Kidney (tissue), 14 donors: ENCODE measurements around the gene MT1A. TPM values are rescaled to one million over a fixed set of nuclear protein-coding genes. Genes with fewer than 3 reads are reported as not detected.

Experiments used
- DNase-seq, 5 donors: peaks; one replicate each; pipeline ENCODE4 v3.0.0-alpha.2; 2013 to 2020
- FAIRE-seq: peaks from 2 replicates; lab custom pipeline; 2012; peaks lifted over from hg19 to GRCh38; lab: Jason Lieb, UNC
- H3K27ac ChIP-seq, 2 donors: one replicate each; pipeline ENCODE4 v1.7.0; 2013; ENCODE audit warnings: low read depth in 2 of 2, low read length in 2 of 2, inconsistent platforms in 1 of 2
- H3K27me3 ChIP-seq: one replicate; pipeline ENCODE4 v1.7.1; 2013; ENCODE audit warnings: low read length, inconsistent platforms; ENCODE audit not compliant: control insufficient read depth, insufficient read depth
- H3K36me3 ChIP-seq, 3 donors: one replicate each; pipeline versions ENCODE4 v1.7.0 to v1.7.1; 2013; ENCODE audit warnings: low read length in 3 of 3, control low read depth in 1 of 3, inconsistent platforms in 1 of 3; ENCODE audit not compliant: insufficient read depth in 3 of 3, control insufficient read depth in 2 of 3
- H3K4me1 ChIP-seq, 3 donors: one replicate each; pipeline versions ENCODE4 v1.7.0 to v1.7.1; 2013; ENCODE audit warnings: low read length in 3 of 3, inconsistent platforms in 1 of 3, low read depth in 1 of 3; ENCODE audit not compliant: control insufficient read depth in 2 of 3, insufficient read depth in 2 of 3
- H3K4me3 ChIP-seq, 3 donors: one replicate each; pipeline versions ENCODE4 v1.7.0 to v1.8.1; 2013; ENCODE audit warnings: low read length in 3 of 3, control low read depth in 1 of 3, inconsistent platforms in 1 of 3
- H3K9ac ChIP-seq, 3 donors: one replicate each; pipeline versions ENCODE4 v1.7.0 to v1.7.1; 2013; ENCODE audit warnings: low read length in 3 of 3, control low read depth in 1 of 3, inconsistent platforms in 1 of 3
- H3K9me3 ChIP-seq, 3 donors: one replicate each; pipeline versions ENCODE4 v1.7.0 to v1.7.1; 2013; ENCODE audit warnings: low read length in 3 of 3, control low read depth in 1 of 3, inconsistent platforms in 1 of 3; ENCODE audit not compliant: control insufficient read depth in 2 of 3, insufficient read depth in 1 of 3
- CTCF ChIP-seq: IDR thresholded peaks from 3 replicates; pipeline ENCODE4 v1.5.1; 2012; ENCODE audit warnings: mild to moderate bottlenecking, moderate library complexity, borderline replicate concordance; ENCODE audit not compliant: insufficient read depth; ENCODE audit errors: extremely low read depth
- intact Hi-C: fragments of 100-400 bp; cut with DNase I; formaldehyde crosslinking; loops from one replicate; pipeline ENCODE4 v1.11.1; 2022
- polyA plus RNA-seq: library from polyadenylated mRNA; stranded (reverse); fragments of 350-450 nt; fragmentation: Illumina TruSeq; extraction: RNeasy Lipid Tissue Mini Kit (QIAGEN cat#74804); gene quantifications from one replicate; pipeline ENCODE4 v1.2.3, GENCODE V29; 2014; ENCODE audit warnings: low read depth, low replicate concordance; ENCODE audit not compliant: insufficient read depth
- total RNA-seq: library from RNA; stranded (reverse); fragmentation: NEBNext Ultra II Directional; extraction: Animal tissue kit (Norgen Biotek cat#: 25700); gene quantifications from one replicate; pipeline ENCODE4 v1.2.1, GENCODE V29; 2021
- donor health status: control.
- donor health status: control.
- donor health status: control.
- donor health status: control.
- donor health status: control.
- donor health status: DM: yes; HTN: yes; CAD: no.
- donor health status: Normal renal cell carcinoma (clear cell type).

MT1A gene
- total and polyA plus RNA-seq, 2 donors from 2014 or later: 3.1 to 19.8 TPM

DNA sequence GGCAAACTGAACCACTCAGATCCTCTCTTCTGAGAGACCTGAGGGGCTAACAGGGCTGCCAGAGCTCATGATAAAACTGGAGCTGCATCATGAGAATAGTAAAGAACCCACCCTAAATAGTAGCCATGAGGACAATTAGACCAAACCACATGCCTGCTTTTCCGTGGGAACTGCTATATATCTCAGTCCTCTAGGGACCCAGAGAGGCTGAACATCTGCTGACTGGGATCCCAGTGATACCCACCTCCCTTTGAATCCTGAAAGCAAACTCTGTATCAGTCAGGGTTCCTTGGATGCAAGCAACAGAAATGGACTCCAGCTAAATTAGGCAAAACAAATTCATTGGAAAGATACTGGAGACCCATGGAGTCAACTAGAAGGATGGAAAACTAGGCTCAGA lies 50.3 kb downstream of the MT1A start:
- DNase-seq (no peak), FAIRE-seq (no peak)
- peaks cover 0 to under 1% (median 0%) of the 10 kb centered on the region in 3 donors for H3K4me1 ChIP-seq
- TF ChIP-seq CTCF: no peak
- intact Hi-C loops: loop anchor here (10.0 kb wide), 1 partner anchor 84 kb away; the partner anchor contains the start of gene MT2A
- no peak overlapping the region for H3K4me3 ChIP-seq
- no peak overlapping the region for H3K27ac ChIP-seq
- no peaks in the 10 kb centered on the region for H3K27me3 ChIP-seq
- peaks cover 0 to 1% (median 0%) of the 10 kb centered on the region in 3 donors for H3K9me3 ChIP-seq
- no peak overlapping the region for H3K9ac ChIP-seq
- no peaks in the 10 kb centered on the region for H3K36me3 ChIP-seq

DNA sequence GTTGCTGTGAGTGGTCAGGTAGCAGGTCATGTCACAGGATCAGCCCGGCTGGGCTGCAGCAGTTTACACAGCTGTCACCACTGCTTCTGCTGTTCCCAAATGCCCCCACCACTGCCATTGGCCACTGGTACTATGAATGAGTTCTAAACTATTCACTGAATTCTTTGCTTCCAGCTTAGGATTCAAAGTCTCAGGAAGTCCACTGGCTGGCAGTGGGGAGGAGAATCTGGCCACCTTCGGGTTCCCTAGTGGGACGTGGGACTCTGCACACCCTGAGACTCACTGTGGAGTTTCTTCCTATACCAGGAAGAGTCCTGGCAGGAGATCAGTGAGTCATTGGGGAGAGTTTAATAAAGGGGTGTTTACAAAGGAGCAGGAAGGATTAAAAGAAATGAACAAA lies 50.7 kb downstream of the MT1A start:
- DNase-seq (no peak), FAIRE-seq (no peak)
- H3K4me3 ChIP-seq: no peak overlapping the region
- H3K27me3 ChIP-seq: no peaks in the 10 kb centered on the region
- peaks cover 0 to 1% (median 0%) of the 10 kb centered on the region in 3 donors for H3K9me3 ChIP-seq
- no peaks in the 10 kb centered on the region for H3K4me1 ChIP-seq
- no peak for TF ChIP-seq CTCF
- H3K36me3 ChIP-seq: no peaks in the 10 kb centered on the region
- intact Hi-C loops: loop anchor here (10.0 kb wide), 1 partner anchor 84 kb away; the partner anchor contains the start of gene MT2A
- no peak overlapping the region for H3K9ac ChIP-seq
- no peak overlapping the region for H3K27ac ChIP-seq

Other genes with a start within 250 kb of the MT1A start
- 163 TPM for gene AMFR, start 213.1 kb upstream of the MT1A start, total RNA-seq
- 143 TPM for gene AMFR, start 213.1 kb upstream of the MT1A start, polyA plus RNA-seq
- 117 TPM for gene NUDT21, start 187.3 kb upstream of the MT1A start, total RNA-seq
- gene NUDT21, start 187.3 kb upstream of the MT1A start, polyA plus RNA-seq: 47.1 TPM
- 39.4 TPM for gene OGFOD1, start 187.1 kb upstream of the MT1A start, total RNA-seq
- 16.1 TPM for gene OGFOD1, start 187.1 kb upstream of the MT1A start, polyA plus RNA-seq
- 64.2 TPM for gene BBS2, start 118.6 kb upstream of the MT1A start, total RNA-seq
- 46.5 TPM for gene BBS2, start 118.6 kb upstream of the MT1A start, polyA plus RNA-seq
- gene MT4, start 73.6 kb upstream of the MT1A start, total RNA-seq: not detected
- gene MT4, start 73.6 kb upstream of the MT1A start, polyA plus RNA-seq: not detected
- gene MT3, start 49.1 kb upstream of the MT1A start, total RNA-seq: not detected
- 25.5 TPM for gene MT3, start 49.1 kb upstream of the MT1A start, polyA plus RNA-seq
- gene MT2A, start 30.1 kb upstream of the MT1A start, total RNA-seq: 507 TPM
- 315 TPM for gene MT2A, start 30.1 kb upstream of the MT1A start, polyA plus RNA-seq
- gene MT1E, start 12.9 kb upstream of the MT1A start, total RNA-seq: 258 TPM
- 191 TPM for gene MT1E, start 12.9 kb upstream of the MT1A start, polyA plus RNA-seq
- 27.9 TPM for gene MT1M, start 6.0 kb upstream of the MT1A start, total RNA-seq
- gene MT1M, start 6.0 kb upstream of the MT1A start, polyA plus RNA-seq: 15.3 TPM
- gene MT1B, start 13.2 kb downstream of the MT1A start, total RNA-seq: not detected
- not detected for gene MT1B, start 13.2 kb downstream of the MT1A start, polyA plus RNA-seq
- 53.3 TPM for gene MT1F, start 19.3 kb downstream of the MT1A start, total RNA-seq
- gene MT1F, start 19.3 kb downstream of the MT1A start, polyA plus RNA-seq: 312 TPM
- gene MT1G, start 29.4 kb downstream of the MT1A start, total RNA-seq: 33.6 TPM
- gene MT1G, start 29.4 kb downstream of the MT1A start, polyA plus RNA-seq: 2,564 TPM
- 4.4 TPM for gene MT1H, start 31.1 kb downstream of the MT1A start, total RNA-seq
- gene MT1H, start 31.1 kb downstream of the MT1A start, polyA plus RNA-seq: 606 TPM
- 223 TPM for gene MT1X, start 43.8 kb downstream of the MT1A start, total RNA-seq
- gene MT1X, start 43.8 kb downstream of the MT1A start, polyA plus RNA-seq: 476 TPM
- 48.8 TPM for gene NUP93, start 91.5 kb downstream of the MT1A start, total RNA-seq
- 34.8 TPM for gene NUP93, start 91.5 kb downstream of the MT1A start, polyA plus RNA-seq
- 5.4 TPM for gene SLC12A3, start 226.5 kb downstream of the MT1A start, total RNA-seq
- gene SLC12A3, start 226.5 kb downstream of the MT1A start, polyA plus RNA-seq: 277 TPM